Measurements from ENCODE around the gene NRIP2. TPM values are rescaled to one million over a fixed set of nuclear protein-coding genes. Genes with fewer than 3 reads are reported as not detected.
"Not testable (repeated sequence)": the region's sequence is repeated elsewhere in the genome, so short reads cannot be mapped to it uniquely, and the experiment has no call there.

The NRIP2 gene
- total and polyA plus RNA-seq, 2 donors (not counting 3 experiments of a cell fraction or from before 2014, with no cell fraction given), result not detected

DNA sequence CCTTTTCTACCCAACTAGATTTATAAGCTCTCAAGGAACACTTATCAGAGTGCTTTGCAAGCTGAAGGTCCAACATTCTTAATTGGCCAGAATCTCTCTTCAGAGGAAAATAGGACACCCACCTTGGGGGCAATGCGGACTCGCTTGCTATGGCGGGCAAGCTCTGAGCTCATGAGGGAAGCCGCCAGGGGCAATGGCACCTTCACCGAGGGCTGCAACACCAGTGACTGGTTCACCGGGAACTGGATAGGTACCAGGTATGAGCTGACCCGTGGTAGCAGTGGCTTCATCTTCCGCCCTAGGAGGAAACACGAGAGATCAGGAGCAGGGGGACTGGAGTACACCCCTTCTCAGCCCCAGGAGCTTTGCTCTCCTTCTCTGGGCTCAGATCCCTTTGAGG, 29.4 kb upstream of the NRIP2 start:
- Histone ChIP-seq H3K27ac (ENCODE audit: insufficient read depth, low read depth, low read length) (no peak overlapping the region), H3K36me3 (ENCODE audit: control insufficient read depth in 2 of 2, extremely low read depth in 1 of 2, insufficient read depth in 2 of 2, low read length in 2 of 2) (peaks cover 6 to 20% of the 10 kb centered on the region in 2 experiments), H3K9me3 (replicated peaks; ENCODE audit: control insufficient read depth, insufficient read depth, low read length) (no peaks in the 10 kb centered on the region), H2AFZ (ENCODE audit: low read depth, low read length) (no peak overlapping the region), H4K20me1 (replicated peaks; ENCODE audit: control insufficient read depth, extremely low read depth, insufficient read depth, low read length) (no peaks in the 10 kb centered on the region), H3K9ac (replicated peaks; ENCODE audit: extremely low read depth, insufficient read depth, low read length) (no peak overlapping the region), H3K4me3 (replicated peaks in 1 of 3; ENCODE audit: insufficient read depth in 1 of 3, low read depth in 1 of 3, low read length in 3 of 3) (no peak overlapping the region), H3K4me1 (ENCODE audit: control insufficient read depth, extremely low read depth, insufficient read depth, low read length) (no peaks in the 10 kb centered on the region), H3K9me1 (replicated peaks; ENCODE audit: control insufficient read depth, extremely low read depth, insufficient read depth, low read length) (no peaks in the 10 kb centered on the region), H3K27me3 (ENCODE audit: control insufficient read depth in 2 of 2, insufficient read depth in 2 of 2, low read length in 2 of 2) (no peaks in the 10 kb centered on the region), H3K79me2 (ENCODE audit: control insufficient read depth, insufficient read depth, low read length) (no peaks in the 10 kb centered on the region), H3K4me2 (ENCODE audit: insufficient read depth, low read length) (no peak overlapping the region)
- POLR2A ChIA-PET, result no interaction called here
- dilution Hi-C loops (cut with MboI; ENCODE audit: extremely low pct_ligation_motif_present, low sequenced_read_pairs) (no loop called here), intact Hi-C loops (cut with micrococcal nuclease) (no loop called here)
- DNase-seq (ENCODE audit: low read depth, low spot score), result no peak
- TF ChIP-seq MYC (IDR thresholded peaks at IDR 0.05; ENCODE audit: low read depth, low read length) (no peak), POLR2A (IDR thresholded peaks at IDR 0.05; ENCODE audit: low read depth, low read length) (no peak), FOS (IDR thresholded peaks at IDR 0.05; ENCODE audit: borderline replicate concordance, insufficient read depth, low read length) (no peak), EZH2 (IDR thresholded peaks at IDR 0.05; ENCODE audit: borderline replicate concordance, low read depth, low read length, severe bottlenecking) (no peak), POLR2AphosphoS5 (IDR thresholded peaks at IDR 0.05; ENCODE audit: insufficient read depth, low read depth, low read length) (no peak), GATA2 (IDR thresholded peaks at IDR 0.05; ENCODE audit: insufficient read depth, insufficient read length, low read depth, low read length) (no peak), JUN (IDR thresholded peaks at IDR 0.05; ENCODE audit: borderline replicate concordance, insufficient read depth, insufficient read length, low read depth) (no peak)
- TF ChIP-seq, protein P1, sequence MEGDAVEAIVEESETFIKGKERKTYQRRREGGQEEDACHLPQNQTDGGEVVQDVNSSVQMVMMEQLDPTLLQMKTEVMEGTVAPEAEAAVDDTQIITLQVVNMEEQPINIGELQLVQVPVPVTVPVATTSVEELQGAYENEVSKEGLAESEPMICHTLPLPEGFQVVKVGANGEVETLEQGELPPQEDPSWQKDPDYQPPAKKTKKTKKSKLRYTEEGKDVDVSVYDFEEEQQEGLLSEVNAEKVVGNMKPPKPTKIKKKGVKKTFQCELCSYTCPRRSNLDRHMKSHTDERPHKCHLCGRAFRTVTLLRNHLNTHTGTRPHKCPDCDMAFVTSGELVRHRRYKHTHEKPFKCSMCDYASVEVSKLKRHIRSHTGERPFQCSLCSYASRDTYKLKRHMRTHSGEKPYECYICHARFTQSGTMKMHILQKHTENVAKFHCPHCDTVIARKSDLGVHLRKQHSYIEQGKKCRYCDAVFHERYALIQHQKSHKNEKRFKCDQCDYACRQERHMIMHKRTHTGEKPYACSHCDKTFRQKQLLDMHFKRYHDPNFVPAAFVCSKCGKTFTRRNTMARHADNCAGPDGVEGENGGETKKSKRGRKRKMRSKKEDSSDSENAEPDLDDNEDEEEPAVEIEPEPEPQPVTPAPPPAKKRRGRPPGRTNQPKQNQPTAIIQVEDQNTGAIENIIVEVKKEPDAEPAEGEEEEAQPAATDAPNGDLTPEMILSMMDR (IDR thresholded peaks at IDR 0.05; ENCODE audit: extremely low read depth in 1 of 2, insufficient read depth in 1 of 2, low read depth in 1 of 2, low read length in 2 of 2), result no peak
- TF ChIP-seq, protein P2, sequence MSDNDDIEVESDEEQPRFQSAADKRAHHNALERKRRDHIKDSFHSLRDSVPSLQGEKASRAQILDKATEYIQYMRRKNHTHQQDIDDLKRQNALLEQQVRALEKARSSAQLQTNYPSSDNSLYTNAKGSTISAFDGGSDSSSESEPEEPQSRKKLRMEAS (IDR thresholded peaks at IDR 0.05; ENCODE audit: insufficient read depth, insufficient read length), result no peak
- BruUV-seq (replicated peaks), result no TSS peak
- FAIRE-seq, result no peak
- CTCF ChIA-PET, result interaction anchor here (0.9 to 6.1 kb wide), 5 partner anchors 10 to 177 kb away, joined by 3 to 33 read pairs (median 5); partner anchors contain the start of genes FOXM1 and RHNO1

DNA sequence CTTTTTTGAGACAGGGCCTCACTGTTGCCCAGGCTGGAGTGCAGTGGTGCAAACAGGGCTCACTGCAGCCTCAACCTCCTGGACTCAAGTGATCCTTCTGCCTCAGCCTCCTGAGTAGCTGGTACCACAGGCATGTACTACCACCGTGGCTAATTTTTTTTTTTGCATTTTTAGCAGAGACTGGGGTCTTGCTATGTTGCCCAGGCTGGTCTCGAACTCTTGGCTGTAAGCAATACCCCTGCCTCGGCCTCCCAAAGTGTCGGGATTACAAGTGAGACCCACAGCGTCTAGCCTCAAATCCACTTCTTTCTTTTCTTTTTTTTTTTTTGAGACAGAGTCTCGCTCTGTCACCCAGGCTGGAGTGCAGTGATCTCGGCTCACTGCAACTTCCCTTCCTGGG, 28.6 kb upstream of the NRIP2 start:
- FAIRE-seq; dilution Hi-C loops (cut with MboI; ENCODE audit: extremely low pct_ligation_motif_present, low sequenced_read_pairs); POLR2A ChIA-PET; H3K27ac ChIP-seq (ENCODE audit: insufficient read depth, low read depth, low read length); H3K27me3 ChIP-seq (ENCODE audit: control insufficient read depth in 2 of 2, insufficient read depth in 2 of 2, low read length in 2 of 2); H3K4me1 ChIP-seq (ENCODE audit: control insufficient read depth, extremely low read depth, insufficient read depth, low read length); intact Hi-C loops (cut with micrococcal nuclease); H3K9me3 ChIP-seq (replicated peaks; ENCODE audit: control insufficient read depth, insufficient read depth, low read length); BruUV-seq (replicated peaks); H3K4me3 ChIP-seq (replicated peaks in 1 of 3; ENCODE audit: insufficient read depth in 1 of 3, low read depth in 1 of 3, low read length in 3 of 3); DNase-seq (ENCODE audit: low read depth, low spot score); H3K9me1 ChIP-seq (replicated peaks; ENCODE audit: control insufficient read depth, extremely low read depth, insufficient read depth, low read length); H3K9ac ChIP-seq (replicated peaks; ENCODE audit: extremely low read depth, insufficient read depth, low read length); H3K4me2 ChIP-seq (ENCODE audit: insufficient read depth, low read length); H2AFZ ChIP-seq (ENCODE audit: low read depth, low read length); H4K20me1 ChIP-seq (replicated peaks; ENCODE audit: control insufficient read depth, extremely low read depth, insufficient read depth, low read length); H3K79me2 ChIP-seq (ENCODE audit: control insufficient read depth, insufficient read depth, low read length): not testable (repeated sequence)
- peaks cover 8 to 25% of the 10 kb centered on the region in 2 experiments for H3K36me3 ChIP-seq (ENCODE audit: control insufficient read depth in 2 of 2, extremely low read depth in 1 of 2, insufficient read depth in 2 of 2, low read length in 2 of 2)
- CTCF ChIA-PET, result interaction anchor here (0.9 to 6.1 kb wide), 5 partner anchors 9 to 178 kb away, joined by 3 to 33 read pairs (median 5); partner anchors contain the start of genes FOXM1 and RHNO1

All from endothelial cell of umbilical vein (primary cell).